DOHH2 (cell line): ENCODE measurements around the gene SLC39A11.

Source experiments
- H3F3A ChIP-seq: fragments of 200-600 bp; sonication (generic), shearing (Covaris generic); 2 replicates; pipeline ENCODE4 v1.6.0; 2016; ENCODE audit warnings: antibody characterized with exemption, mild to moderate bottlenecking; ENCODE audit not compliant: control insufficient read depth, insufficient read depth
- H3K27ac ChIP-seq: fragments of 200-600 bp; sonication (generic); 2 replicates; pipeline ENCODE4 v1.5.1; 2014; ENCODE audit warnings: low read depth, mild to moderate bottlenecking, low read length, moderate library complexity
- H3K27me3 ChIP-seq: fragments of 200-600 bp; sonication (generic); 2 replicates; pipeline ENCODE4 v1.6.1; 2014; ENCODE audit warnings: mild to moderate bottlenecking, low read length, mixed read lengths; ENCODE audit not compliant: control insufficient read depth
- H3K36me3 ChIP-seq: fragments of 200-600 bp; sonication (generic); 2 replicates; pipeline ENCODE4 v1.6.1; 2014; ENCODE audit warnings: mild to moderate bottlenecking, low read length, moderate library complexity, mixed read lengths; ENCODE audit not compliant: control insufficient read depth
- H3K4me1 ChIP-seq: fragments of 200-600 bp; sonication (generic); 2 replicates; pipeline ENCODE4 v1.6.1; 2014; ENCODE audit warnings: mild to moderate bottlenecking, low read length, mixed read lengths; ENCODE audit not compliant: control insufficient read depth
- H3K4me2 ChIP-seq: fragments of 200-600 bp; sonication (generic); 2 replicates; pipeline ENCODE4 v1.6.0; 2014; ENCODE audit warnings: mild to moderate bottlenecking, low read length, moderate library complexity
- H3K4me3 ChIP-seq: fragments of 200-600 bp; sonication (generic); 2 replicates; pipeline ENCODE4 v1.5.1; 2014; ENCODE audit warnings: mild to moderate bottlenecking, low read length, mixed read lengths
- H3K79me2 ChIP-seq: fragments of 200-600 bp; sonication (generic); 2 replicates; pipeline ENCODE4 v1.6.1; 2014; ENCODE audit warnings: mild to moderate bottlenecking, low read length, mixed read lengths; ENCODE audit not compliant: control insufficient read depth
- H3K9me2 ChIP-seq: fragments of 200-600 bp; sonication (generic); replicated peaks from 2 replicates; pipeline ENCODE4 v1.6.1; 2014; ENCODE audit warnings: mild to moderate bottlenecking, low read length, mixed read lengths; ENCODE audit not compliant: control insufficient read depth
- H3K9me3 ChIP-seq: fragments of 200-600 bp; sonication (generic); 2 replicates; pipeline ENCODE4 v1.6.1; 2014; ENCODE audit warnings: antibody characterized with exemption, low read length, mixed read lengths; ENCODE audit not compliant: control insufficient read depth, insufficient read depth
- H4K20me1 ChIP-seq: fragments of 200-600 bp; sonication (generic); 2 replicates; pipeline ENCODE4 v1.6.0; 2014; ENCODE audit warnings: low read depth, mild to moderate bottlenecking, antibody characterized with exemption, low read length, moderate library complexity; ENCODE audit not compliant: control insufficient read depth, insufficient read depth
- CTCF ChIP-seq: fragments of 200-600 bp; sonication (generic); IDR thresholded peaks from one replicate; pipeline ENCODE4 v1.5.1; 2014; ENCODE audit warnings: antibody characterized with exemption, mild to moderate bottlenecking, low read depth, low read length; ENCODE audit not compliant: poor library complexity, severe bottlenecking
- EZH2phosphoT487 ChIP-seq: fragments of 200-600 bp; sonication (generic); IDR thresholded peaks from 2 replicates; pipeline ENCODE4 v1.6.1; 2017; ENCODE audit warnings: borderline replicate concordance, mild to moderate bottlenecking, antibody characterized with exemption, low read length, moderate library complexity, mixed read lengths

The SLC39A11 gene

GRCh38 chr17:72833128-72833765 is 259.2 kb downstream of the SLC39A11 start:
- Histone ChIP-seq H3K27me3 (no peaks in the 10 kb centered on the region), H3K9me2 (no peaks in the 10 kb centered on the region), H3K36me3 (no peaks in the 10 kb centered on the region), H3K9me3 (no peaks in the 10 kb centered on the region), H3K27ac (no peak overlapping the region), H3K4me2 (no peak overlapping the region), H3K79me2 (no peaks in the 10 kb centered on the region), H3K4me3 (no peak overlapping the region), H3K4me1 (no peaks in the 10 kb centered on the region), H3F3A (no peaks in the 10 kb centered on the region), H4K20me1 (no peaks in the 10 kb centered on the region)
- TF ChIP-seq EZH2phosphoT487 (no peak), CTCF (no peak)

GRCh38 chr17:72832306-72832705 is 260.2 kb downstream of the SLC39A11 start:
- Histone ChIP-seq H3K9me3 (no peaks in the 10 kb centered on the region), H3K79me2 (no peaks in the 10 kb centered on the region), H3K36me3 (no peaks in the 10 kb centered on the region), H3K4me2 (no peak overlapping the region), H3K27me3 (no peaks in the 10 kb centered on the region), H3K27ac (no peak overlapping the region), H3K4me1 (no peaks in the 10 kb centered on the region), H3K4me3 (no peak overlapping the region), H3K9me2 (no peaks in the 10 kb centered on the region), H4K20me1 (no peaks in the 10 kb centered on the region), H3F3A (no peaks in the 10 kb centered on the region)
- TF ChIP-seq EZH2phosphoT487 = no peak
- no peak for TF ChIP-seq CTCF

- Histone ChIP-seq H3K9me2 (no peaks in the 10 kb centered on the region), H3K79me2 (no peaks in the 10 kb centered on the region), H3K4me2 (no peak overlapping the region), H3F3A (no peaks in the 10 kb centered on the region), H3K9me3 (peaks cover 13% of the 10 kb centered on the region; the same call in 1 of the 2 replicates), H3K4me3 (no peak overlapping the region), H3K4me1 (no peaks in the 10 kb centered on the region), H4K20me1 (no peaks in the 10 kb centered on the region), H3K27me3 (no peaks in the 10 kb centered on the region), H3K27ac (no peak overlapping the region), H3K36me3 (no peaks in the 10 kb centered on the region)
- TF ChIP-seq CTCF = no peak
- no peak for TF ChIP-seq EZH2phosphoT487
Observed at GRCh38 chr17:72829883-72830282, 262.6 kb downstream of the SLC39A11 start.
